Measurements from ENCODE around the gene SLC6A9. TPM values are rescaled to one million over a fixed set of nuclear protein-coding genes. Genes with fewer than 3 reads are reported as not detected.

The SLC6A9 gene
- total and polyA plus RNA-seq, 2 of the 8 experiments (the other 6 are each of a cell fraction or from before 2014, with no cell fraction given) = 20.2 to 24.2 TPM

DNA sequence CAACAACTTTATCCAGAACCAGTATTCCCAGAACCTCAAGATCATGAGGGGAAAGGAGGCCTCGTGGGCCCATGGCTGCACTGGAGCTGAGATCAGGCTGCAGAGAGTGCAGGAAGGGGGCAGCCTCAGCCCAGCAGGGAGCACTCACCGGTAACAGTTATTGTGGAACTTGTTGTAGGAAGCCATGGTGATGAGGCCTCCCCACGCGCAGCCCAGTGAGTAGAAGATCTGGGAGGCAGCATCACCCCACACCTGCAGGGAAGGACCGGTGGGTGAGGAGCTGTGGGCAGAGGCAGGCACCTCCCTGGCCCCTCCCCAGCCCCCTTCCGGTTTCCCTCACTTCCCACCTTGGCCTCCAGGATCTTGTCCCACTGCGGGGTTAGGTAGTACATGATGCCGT is 29.1 kb downstream of the SLC6A9 start (continued):
- no peak for TF ChIP-seq CTBP2 (IDR thresholded peaks at IDR 0.05; ENCODE audit: borderline replicate concordance, insufficient read depth, insufficient read length, low read length)
- no peak for TF ChIP-seq TBP (IDR thresholded peaks at IDR 0.05; ENCODE audit: low read depth, low read length)
- no peak for TF ChIP-seq MAX (IDR thresholded peaks at IDR 0.05)
- no peak for TF ChIP-seq BRCA1 (IDR thresholded peaks at IDR 0.05; ENCODE audit: low read depth, low read length)
- no peak for TF ChIP-seq ATF3 (IDR thresholded peaks at IDR 0.05; ENCODE audit: insufficient read depth, low read depth, low read length)
- no peak for TF ChIP-seq BACH1 (IDR thresholded peaks at IDR 0.05; ENCODE audit: low read length)
- TF ChIP-seq GABPA (IDR thresholded peaks at IDR 0.05; ENCODE audit: borderline replicate concordance, insufficient read depth, low read length) = no peak
- TF ChIP-seq NRF1 (IDR thresholded peaks at IDR 0.05; ENCODE audit: low read depth, low read length) = no peak

All from H1 (cell line).